GM10266 (cell line): ENCODE data around the gene ABO.

Source experiments
- DNase-seq: peaks from one replicate; pipeline ENCODE4 v3.0.0; 2012; ENCODE audit errors: extremely low spot score
- CTCF ChIP-seq: IDR thresholded peaks from 2 replicates; pipeline ENCODE4 v1.5.1; 2012; ENCODE audit warnings: mild to moderate bottlenecking, low read depth; ENCODE audit not compliant: control insufficient read depth, insufficient read depth; ENCODE audit errors: missing control alignments

ABO gene

GRCh38 chr9:133260334-133261102 is 14.5 kb downstream of the ABO start:
- TF ChIP-seq CTCF = no peak
- no peak for DNase-seq

GRCh38 chr9:133258061-133259015 is 16.7 kb downstream of the ABO start:
- DNase-seq = no peak
- no peak for TF ChIP-seq CTCF

- no peak for TF ChIP-seq CTCF
- DNase-seq = no peak
Measured at GRCh38 chr9:133257465-133257956, 17.5 kb downstream of the ABO start.

- no peak for DNase-seq
- no peak for TF ChIP-seq CTCF
Measured at GRCh38 chr9:133256686-133257091, 18.3 kb downstream of the ABO start.

GRCh38 chr9:133256136-133256461 is 18.9 kb downstream of the ABO start:
- no peak for TF ChIP-seq CTCF

GRCh38 chr9:133255371-133256135 is 19.4 kb downstream of the ABO start:
- no peak for DNase-seq
- TF ChIP-seq CTCF = no peak

More at GRCh38 chr9:133256136-133256461, 18.9 kb downstream of the ABO start:
- DNase-seq = no peak
